ENCODE measurements around the gene MTCL3.

MTCL3 gene

GRCh38 chr6:127514773-127515227 lies 4.3 kb downstream of the MTCL3 start:
- peak; percentile 17 to 22 for DNase-seq

- peak in 1 of 2 experiments; percentile 1 for DNase-seq
These were observed 4.9 kb downstream of the MTCL3 start for GRCh38 chr6:127514179-127514772.

GRCh38 chr6:127513425-127513824 lies 5.7 kb downstream of the MTCL3 start:
- DNase-seq: no peak

GRCh38 chr6:127510876-127511275 lies 8.3 kb downstream of the MTCL3 start:
- no peak for DNase-seq

- DNase-seq: no peak
These were observed 12.2 kb downstream of the MTCL3 start for GRCh38 chr6:127506894-127507293.

- DNase-seq: no peak
These were observed 16.1 kb downstream of the MTCL3 start for GRCh38 chr6:127503022-127503421.

- no peak for DNase-seq
These were observed 21.7 kb downstream of the MTCL3 start for GRCh38 chr6:127497410-127497809.

GRCh38 chr6:127496471-127496870 lies 22.7 kb downstream of the MTCL3 start:
- DNase-seq: no peak

- DNase-seq: no peak
These were observed 24.8 kb downstream of the MTCL3 start for GRCh38 chr6:127494240-127494767.

- DNase-seq: no peak
These were observed 29.9 kb downstream of the MTCL3 start for GRCh38 chr6:127489248-127489647.

- DNase-seq: no peak
These were observed 32.2 kb downstream of the MTCL3 start for GRCh38 chr6:127486934-127487333.

- no peak for DNase-seq
These were observed 34.8 kb downstream of the MTCL3 start for GRCh38 chr6:127484212-127484863.

- DNase-seq: no peak
These were observed 35.6 kb downstream of the MTCL3 start for GRCh38 chr6:127483399-127484055.

- DNase-seq: no peak
These were observed 36.8 kb downstream of the MTCL3 start for GRCh38 chr6:127482325-127482724.

- DNase-seq: no peak
These were observed 37.5 kb downstream of the MTCL3 start for GRCh38 chr6:127481628-127482027.

- DNase-seq: no peak
These were observed 38.0 kb downstream of the MTCL3 start for GRCh38 chr6:127481111-127481510.

GRCh38 chr6:127477658-127478057 lies 41.5 kb downstream of the MTCL3 start:
- DNase-seq: no peak

- DNase-seq: no peak
These were observed 43.3 kb downstream of the MTCL3 start for GRCh38 chr6:127475823-127476176.

- DNase-seq: peak in 1 of 2 experiments; percentile 4
These were observed 43.9 kb downstream of the MTCL3 start for GRCh38 chr6:127475135-127475822.

GRCh38 chr6:127471379-127472255 lies 47.5 kb downstream of the MTCL3 start:
- DNase-seq: no peak

GRCh38 chr6:127468936-127469335 lies 50.2 kb downstream of the MTCL3 start:
- no peak for DNase-seq

GRCh38 chr6:127466416-127466815 lies 52.7 kb downstream of the MTCL3 start:
- no peak for DNase-seq

Measured in stimulated activated CD4-positive, alpha-beta T cell treated with anti-CD3 and anti-CD28 coated beads, Interleukin-4, amount 100 ng/mL, for 4 hours (primary cell).